ENCODE measurements around the gene PTPRA.
"Not testable (repeated sequence)": the region's sequence is repeated elsewhere in the genome, so short reads cannot be mapped to it uniquely, and the experiment has no call there.

PTPRA gene, protein sequence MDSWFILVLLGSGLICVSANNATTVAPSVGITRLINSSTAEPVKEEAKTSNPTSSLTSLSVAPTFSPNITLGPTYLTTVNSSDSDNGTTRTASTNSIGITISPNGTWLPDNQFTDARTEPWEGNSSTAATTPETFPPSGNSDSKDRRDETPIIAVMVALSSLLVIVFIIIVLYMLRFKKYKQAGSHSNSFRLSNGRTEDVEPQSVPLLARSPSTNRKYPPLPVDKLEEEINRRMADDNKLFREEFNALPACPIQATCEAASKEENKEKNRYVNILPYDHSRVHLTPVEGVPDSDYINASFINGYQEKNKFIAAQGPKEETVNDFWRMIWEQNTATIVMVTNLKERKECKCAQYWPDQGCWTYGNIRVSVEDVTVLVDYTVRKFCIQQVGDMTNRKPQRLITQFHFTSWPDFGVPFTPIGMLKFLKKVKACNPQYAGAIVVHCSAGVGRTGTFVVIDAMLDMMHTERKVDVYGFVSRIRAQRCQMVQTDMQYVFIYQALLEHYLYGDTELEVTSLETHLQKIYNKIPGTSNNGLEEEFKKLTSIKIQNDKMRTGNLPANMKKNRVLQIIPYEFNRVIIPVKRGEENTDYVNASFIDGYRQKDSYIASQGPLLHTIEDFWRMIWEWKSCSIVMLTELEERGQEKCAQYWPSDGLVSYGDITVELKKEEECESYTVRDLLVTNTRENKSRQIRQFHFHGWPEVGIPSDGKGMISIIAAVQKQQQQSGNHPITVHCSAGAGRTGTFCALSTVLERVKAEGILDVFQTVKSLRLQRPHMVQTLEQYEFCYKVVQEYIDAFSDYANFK

DNA sequence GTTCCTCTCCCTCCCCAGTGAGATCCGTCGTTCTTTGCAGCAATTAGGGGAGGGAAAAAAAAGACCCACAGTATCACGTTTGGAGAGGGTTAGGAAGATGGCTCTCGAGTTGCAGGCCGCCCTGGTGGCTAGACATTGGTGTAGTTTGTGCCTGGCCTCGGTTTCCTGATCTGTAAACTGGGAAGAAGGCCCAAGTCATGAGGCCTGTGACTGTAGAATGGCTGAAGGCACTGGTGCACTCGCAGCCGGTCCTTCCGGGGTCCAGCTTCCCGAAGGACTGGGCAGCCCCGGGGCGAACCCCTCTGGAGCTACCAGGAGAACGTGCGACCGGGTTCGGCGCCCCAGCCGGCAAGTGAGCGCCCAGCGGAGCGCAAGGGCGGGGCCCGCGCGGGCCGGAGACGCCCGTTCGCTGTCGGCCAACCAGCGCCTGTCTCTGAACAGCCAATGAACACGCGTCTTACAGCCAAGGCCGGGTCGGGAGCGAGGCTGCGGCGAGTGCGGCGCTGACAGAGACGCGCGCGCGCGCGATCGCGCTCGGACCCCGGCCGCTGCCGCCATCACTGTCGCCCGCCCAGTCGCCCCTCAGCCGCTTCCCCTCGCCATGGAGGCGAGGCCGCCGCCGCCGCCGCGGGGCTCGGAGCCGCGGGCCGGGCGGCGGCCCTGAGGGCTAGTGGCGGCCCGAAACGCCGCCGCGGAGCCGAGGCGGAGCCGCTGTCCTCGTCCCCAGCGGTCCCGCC is at the start of gene PTPRA:
Gene PTPRA, plus strand, starts transcription at position 472 of the 737 bp plus-strand sequence. CDS start 90,797 bp downstream, outside the sequence.
- Histone ChIP-seq H3K4me3 (ENCODE audit: low read length) (peak within 1 kb of the TSS; percentile 96), H3K9me3 (ENCODE audit: control insufficient read depth, low read length) (no peaks in the 10 kb centered on the region), H3K4me1 (ENCODE audit: control insufficient read depth, insufficient read depth, low read length) (peaks cover 53% of the 10 kb centered on the region), H3K9ac (ENCODE audit: low read length) (peak within 1 kb of the TSS; percentile 91), H3K36me3 (ENCODE audit: control insufficient read depth, insufficient read depth, low read length, severe bottlenecking) (no peaks in the 10 kb centered on the region), H3K27me3 (replicated peaks; ENCODE audit: control insufficient read depth, insufficient read depth, low read length) (no peaks in the 10 kb centered on the region)
- DNase-seq (ENCODE audit: low read depth) = peak; percentile 97

DNA sequence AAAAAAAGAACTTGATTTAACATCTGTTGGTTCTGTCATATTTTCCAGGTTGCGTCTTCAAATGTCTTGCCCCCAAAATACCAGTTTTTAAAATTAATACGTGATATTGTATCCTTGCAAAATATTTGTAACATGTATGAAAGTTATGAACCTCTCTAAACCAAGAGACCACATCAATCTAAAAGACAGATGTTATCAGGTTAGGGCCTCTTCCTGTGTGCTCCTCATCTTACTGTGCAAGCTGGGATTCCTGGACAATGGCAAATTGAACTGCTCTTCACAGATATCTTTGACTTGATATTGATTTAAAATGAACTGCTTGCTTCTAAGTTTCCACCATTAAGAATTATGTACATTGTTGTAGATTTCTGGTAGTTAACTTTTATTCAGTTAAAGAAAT is 47.5 kb upstream of the PTPRA start:
- Histone ChIP-seq H3K36me3 (ENCODE audit: control insufficient read depth, insufficient read depth, low read length, severe bottlenecking) (no peaks in the 10 kb centered on the region), H3K4me1 (ENCODE audit: control insufficient read depth, insufficient read depth, low read length) (peaks cover 4% of the 10 kb centered on the region), H3K9ac (ENCODE audit: low read length) (no peak overlapping the region), H3K4me3 (ENCODE audit: low read length) (no peak overlapping the region), H3K9me3 (ENCODE audit: control insufficient read depth, low read length) (no peaks in the 10 kb centered on the region), H3K27me3 (replicated peaks; ENCODE audit: control insufficient read depth, insufficient read depth, low read length) (no peaks in the 10 kb centered on the region)
- DNase-seq (ENCODE audit: low read depth) = no peak

DNA sequence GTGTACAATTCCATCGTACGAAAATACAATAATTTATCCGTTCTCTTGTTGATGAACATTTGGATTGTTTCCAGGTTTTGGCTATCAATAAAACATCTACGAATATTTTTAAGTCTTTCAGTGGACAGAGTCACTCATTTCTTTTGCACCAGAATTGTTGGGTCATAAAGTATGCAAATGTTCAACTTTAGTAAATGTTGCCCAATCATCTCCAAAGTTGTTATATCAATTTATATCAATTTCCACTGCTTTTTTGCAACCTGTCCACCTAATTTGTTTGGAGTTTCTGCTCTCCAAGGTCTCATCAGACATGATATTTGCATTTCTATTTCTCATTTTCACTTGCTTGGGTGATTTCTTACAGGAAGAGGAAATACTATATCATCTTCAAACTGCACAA is 46.6 kb upstream of the PTPRA start:
- H3K4me3 ChIP-seq (ENCODE audit: low read length) = no peak overlapping the region
- H3K9me3 ChIP-seq (ENCODE audit: control insufficient read depth, low read length) = no peaks in the 10 kb centered on the region
- no peak for DNase-seq (ENCODE audit: low read depth)
- H3K27me3 ChIP-seq (replicated peaks; ENCODE audit: control insufficient read depth, insufficient read depth, low read length) = no peaks in the 10 kb centered on the region
- no peaks in the 10 kb centered on the region for H3K36me3 ChIP-seq (ENCODE audit: control insufficient read depth, insufficient read depth, low read length, severe bottlenecking)
- no peak overlapping the region for H3K9ac ChIP-seq (ENCODE audit: low read length)
- H3K4me1 ChIP-seq (ENCODE audit: control insufficient read depth, insufficient read depth, low read length) = peaks cover 4% of the 10 kb centered on the region

DNA sequence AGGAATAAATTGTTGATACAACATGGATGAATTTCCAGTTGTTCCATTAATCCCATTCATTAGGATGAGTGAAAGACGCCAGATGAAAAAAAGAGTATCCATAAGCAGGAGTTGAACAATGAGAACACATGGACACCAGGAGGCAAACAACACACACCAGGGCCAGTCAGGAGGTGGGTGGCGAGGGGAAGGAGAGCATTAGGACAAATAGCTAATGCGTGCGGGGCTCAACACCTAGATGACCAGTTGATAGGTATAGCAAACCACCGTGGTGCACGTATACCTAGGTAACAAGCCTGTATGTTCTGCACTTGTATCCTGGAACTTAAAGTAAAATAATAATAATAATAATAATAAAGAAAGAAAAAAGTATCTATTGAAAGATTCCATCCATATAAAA is 43.9 kb upstream of the PTPRA start:
- no peak overlapping the region for H3K4me3 ChIP-seq (ENCODE audit: low read length)
- peaks cover 11% of the 10 kb centered on the region for H3K4me1 ChIP-seq (ENCODE audit: control insufficient read depth, insufficient read depth, low read length)
- H3K9me3 ChIP-seq (ENCODE audit: control insufficient read depth, low read length) = no peaks in the 10 kb centered on the region
- H3K36me3 ChIP-seq (ENCODE audit: control insufficient read depth, insufficient read depth, low read length, severe bottlenecking) = no peaks in the 10 kb centered on the region
- DNase-seq (ENCODE audit: low read depth) = no peak
- no peak overlapping the region for H3K9ac ChIP-seq (ENCODE audit: low read length)
- H3K27me3 ChIP-seq (replicated peaks; ENCODE audit: control insufficient read depth, insufficient read depth, low read length) = no peaks in the 10 kb centered on the region

DNA sequence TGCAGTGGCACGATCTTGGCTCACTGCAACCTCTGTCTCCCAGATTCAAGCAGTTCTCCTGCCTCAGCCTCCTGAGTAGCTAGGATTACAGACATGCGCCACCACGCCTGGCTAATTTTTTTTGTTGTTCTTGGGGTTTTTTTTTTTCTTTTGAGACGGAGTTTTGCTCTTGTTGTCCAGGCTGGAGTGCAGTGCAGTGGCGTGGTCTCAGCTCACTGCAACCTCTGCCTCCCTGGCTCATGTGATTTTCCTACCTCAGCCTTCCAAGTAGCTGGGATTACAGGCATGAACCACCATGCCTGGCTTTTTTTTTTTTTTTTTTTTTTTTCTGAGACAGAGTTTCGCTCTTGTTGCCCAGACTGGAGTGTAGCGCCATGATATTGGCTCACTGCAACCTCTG is 42.1 kb upstream of the PTPRA start:
- not testable (repeated sequence) for H3K27me3 ChIP-seq (replicated peaks; ENCODE audit: control insufficient read depth, insufficient read depth, low read length); H3K36me3 ChIP-seq (ENCODE audit: control insufficient read depth, insufficient read depth, low read length, severe bottlenecking); H3K9me3 ChIP-seq (ENCODE audit: control insufficient read depth, low read length); DNase-seq (ENCODE audit: low read depth); H3K4me3 ChIP-seq (ENCODE audit: low read length); H3K9ac ChIP-seq (ENCODE audit: low read length)
- H3K4me1 ChIP-seq (ENCODE audit: control insufficient read depth, insufficient read depth, low read length) = peaks cover 11% of the 10 kb centered on the region

DNA sequence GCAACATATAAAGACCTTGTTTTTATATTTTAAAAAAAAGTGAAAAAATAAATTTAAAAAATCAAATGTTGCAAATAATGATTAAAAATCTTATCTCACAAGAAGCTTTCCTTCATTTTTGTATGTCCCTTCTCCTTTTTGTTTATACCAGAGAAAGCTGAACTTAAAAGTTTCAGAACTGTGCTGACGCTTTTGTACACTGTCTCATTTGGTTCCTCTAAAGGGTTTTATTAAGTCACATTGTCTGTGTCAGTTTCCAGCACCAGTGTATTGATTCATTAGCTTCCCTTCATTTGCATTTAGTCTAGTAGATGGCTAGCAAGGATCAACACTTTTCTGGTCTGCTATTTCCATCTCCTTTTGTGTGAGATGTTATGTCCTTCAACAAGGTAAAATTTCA is 39.5 kb upstream of the PTPRA start:
- peaks cover 11% of the 10 kb centered on the region for H3K4me1 ChIP-seq (ENCODE audit: control insufficient read depth, insufficient read depth, low read length)
- H3K9ac ChIP-seq (ENCODE audit: low read length) = no peak overlapping the region
- no peak overlapping the region for H3K4me3 ChIP-seq (ENCODE audit: low read length)
- H3K36me3 ChIP-seq (ENCODE audit: control insufficient read depth, insufficient read depth, low read length, severe bottlenecking) = peaks cover 24% of the 10 kb centered on the region
- H3K27me3 ChIP-seq (replicated peaks; ENCODE audit: control insufficient read depth, insufficient read depth, low read length) = no peaks in the 10 kb centered on the region
- no peak for DNase-seq (ENCODE audit: low read depth)
- H3K9me3 ChIP-seq (ENCODE audit: control insufficient read depth, low read length) = no peaks in the 10 kb centered on the region

DNA sequence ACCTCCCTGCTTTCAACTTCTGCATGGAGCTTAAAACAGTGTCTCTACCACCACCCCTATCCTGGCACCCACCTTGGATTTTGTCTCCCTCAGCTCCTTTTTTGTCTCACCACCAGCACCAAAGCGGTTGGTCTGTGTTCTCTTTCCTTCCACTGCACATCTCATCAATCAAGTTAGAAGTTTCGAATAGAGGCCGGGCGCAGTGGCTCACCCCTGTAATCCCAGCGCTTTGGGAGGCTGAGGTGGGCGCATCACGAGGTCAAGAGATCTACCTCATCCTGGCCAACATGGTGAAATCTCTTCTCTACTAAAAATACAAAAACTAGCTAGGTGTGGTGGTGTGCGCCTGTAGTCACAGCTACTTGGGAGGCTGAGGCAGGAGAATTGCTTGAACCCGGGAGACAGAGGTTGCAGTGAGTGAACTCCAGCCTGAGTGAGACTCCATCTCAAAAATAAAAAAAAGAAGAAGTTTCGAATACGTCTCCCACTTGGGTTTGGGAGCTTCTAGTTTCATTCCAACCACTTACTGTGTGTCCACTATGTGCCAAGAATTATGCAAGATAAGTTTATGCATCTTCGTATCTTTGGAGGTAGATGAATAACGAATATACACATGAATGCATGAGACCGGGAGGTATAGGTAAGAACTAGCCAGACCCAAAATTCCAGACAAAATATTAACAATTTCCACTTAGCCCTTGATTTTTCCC is 38.7 kb upstream of the PTPRA start:
- Histone ChIP-seq H3K9ac (ENCODE audit: low read length) (no peak overlapping the region), H3K4me1 (ENCODE audit: control insufficient read depth, insufficient read depth, low read length) (peaks cover 13% of the 10 kb centered on the region), H3K27me3 (replicated peaks; ENCODE audit: control insufficient read depth, insufficient read depth, low read length) (no peaks in the 10 kb centered on the region), H3K9me3 (ENCODE audit: control insufficient read depth, low read length) (no peaks in the 10 kb centered on the region), H3K36me3 (ENCODE audit: control insufficient read depth, insufficient read depth, low read length, severe bottlenecking) (peaks cover 24% of the 10 kb centered on the region), H3K4me3 (ENCODE audit: low read length) (no peak overlapping the region)
- DNase-seq (ENCODE audit: low read depth) = no peak

DNA sequence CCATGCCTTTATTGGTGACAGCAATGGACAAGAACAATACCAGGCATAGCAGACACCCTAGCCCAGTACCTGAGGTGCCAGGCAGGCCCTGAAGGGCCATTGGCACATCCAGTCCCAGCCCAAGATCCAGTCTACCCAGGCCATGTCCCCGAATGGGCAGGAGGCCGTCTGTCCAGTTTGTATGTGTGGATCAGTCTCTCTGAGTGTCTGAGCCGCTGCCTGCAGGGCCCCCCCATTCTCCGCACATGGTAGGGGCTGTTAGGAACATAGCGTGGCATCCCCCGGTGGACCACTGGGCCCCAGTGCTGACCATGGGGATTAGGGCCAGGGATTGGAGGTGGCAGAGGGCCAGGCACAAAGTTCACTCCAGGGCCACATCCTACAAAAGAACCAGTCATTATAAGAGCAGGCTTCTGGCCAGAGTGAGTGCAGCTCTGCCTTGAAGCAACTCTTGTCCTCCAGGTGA is 37.9 kb upstream of the PTPRA start:
- H3K9me3 ChIP-seq (ENCODE audit: control insufficient read depth, low read length) = no peaks in the 10 kb centered on the region

DNA sequence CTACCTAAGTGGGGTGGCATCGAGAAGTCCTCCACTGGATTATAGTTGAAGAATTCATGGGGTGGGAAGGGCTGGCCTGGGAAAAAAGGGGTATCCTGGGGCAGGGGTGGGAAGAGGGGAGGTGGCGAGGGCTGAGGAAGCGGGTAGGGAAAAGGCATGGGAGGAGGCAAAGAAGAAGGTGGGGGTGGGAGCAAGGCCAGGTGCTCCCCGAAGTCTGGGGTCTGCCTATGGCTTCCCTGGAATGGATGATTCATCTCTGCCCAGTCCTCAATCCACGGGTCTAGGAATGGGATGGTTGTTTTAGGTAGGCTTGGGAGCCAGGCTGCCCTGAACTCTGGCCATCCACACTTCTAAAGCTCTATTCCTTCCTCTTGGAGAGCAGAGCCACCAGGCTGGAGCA is 37.2 kb upstream of the PTPRA start:
- Histone ChIP-seq H3K4me1 (ENCODE audit: control insufficient read depth, insufficient read depth, low read length) (peaks cover 21% of the 10 kb centered on the region), H3K9ac (ENCODE audit: low read length) (no peak overlapping the region), H3K27me3 (replicated peaks; ENCODE audit: control insufficient read depth, insufficient read depth, low read length) (no peaks in the 10 kb centered on the region), H3K36me3 (ENCODE audit: control insufficient read depth, insufficient read depth, low read length, severe bottlenecking) (peaks cover 24% of the 10 kb centered on the region), H3K9me3 (ENCODE audit: control insufficient read depth, low read length) (no peaks in the 10 kb centered on the region), H3K4me3 (ENCODE audit: low read length) (no peak overlapping the region)
- no peak for DNase-seq (ENCODE audit: low read depth)

More for the DNA sequence above, 37.9 kb upstream of the PTPRA start:
- no peak for DNase-seq (ENCODE audit: low read depth)
- Histone ChIP-seq H3K27me3 (replicated peaks; ENCODE audit: control insufficient read depth, insufficient read depth, low read length) (no peaks in the 10 kb centered on the region), H3K4me3 (ENCODE audit: low read length) (no peak overlapping the region), H3K4me1 (ENCODE audit: control insufficient read depth, insufficient read depth, low read length) (peaks cover 21% of the 10 kb centered on the region), H3K36me3 (ENCODE audit: control insufficient read depth, insufficient read depth, low read length, severe bottlenecking) (peaks cover 24% of the 10 kb centered on the region), H3K9ac (ENCODE audit: low read length) (no peak overlapping the region)

DNA sequence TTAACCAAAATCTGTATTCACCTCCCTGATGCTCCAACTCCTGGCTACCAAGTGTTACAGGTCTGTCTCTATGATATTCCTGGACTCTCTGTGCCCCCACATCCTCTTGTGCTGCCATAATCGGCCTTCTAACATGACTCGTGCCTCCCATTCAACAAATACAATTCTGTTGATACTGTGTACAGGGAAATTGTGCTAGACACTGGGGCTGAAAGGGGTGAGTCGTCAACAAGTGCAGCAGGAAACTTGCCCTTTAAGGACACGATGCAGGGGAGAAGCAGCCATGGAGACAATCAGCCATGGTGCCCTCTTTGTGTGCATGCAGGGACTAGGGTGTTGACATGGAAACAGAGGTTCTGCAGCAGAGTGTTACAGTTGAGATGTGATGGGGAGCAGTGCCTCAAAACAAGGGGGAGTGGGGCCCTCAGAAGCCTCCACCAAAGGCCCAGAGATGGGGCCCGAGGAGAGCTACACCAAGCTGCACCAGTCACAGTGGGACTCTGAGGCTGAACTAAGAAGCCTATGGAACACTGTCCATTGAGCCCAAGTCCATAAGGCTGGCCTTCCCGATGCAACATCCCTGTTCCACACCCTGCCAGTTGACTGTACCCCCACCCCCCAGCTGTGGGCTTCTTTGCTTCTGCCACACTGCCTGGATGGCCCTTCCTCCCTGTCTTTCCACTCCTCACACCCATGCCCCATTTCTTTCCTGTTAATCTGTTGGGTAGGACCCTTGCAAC is 35.9 kb upstream of the PTPRA start:
- peaks cover 19% of the 10 kb centered on the region for H3K4me1 ChIP-seq (ENCODE audit: control insufficient read depth, insufficient read depth, low read length)
- H3K9ac ChIP-seq (ENCODE audit: low read length) = no peak overlapping the region
- H3K36me3 ChIP-seq (ENCODE audit: control insufficient read depth, insufficient read depth, low read length, severe bottlenecking) = peaks cover 24% of the 10 kb centered on the region
- H3K27me3 ChIP-seq (replicated peaks; ENCODE audit: control insufficient read depth, insufficient read depth, low read length) = no peaks in the 10 kb centered on the region
- DNase-seq (ENCODE audit: low read depth) = no peak
- H3K4me3 ChIP-seq (ENCODE audit: low read length) = no peak overlapping the region
- no peaks in the 10 kb centered on the region for H3K9me3 ChIP-seq (ENCODE audit: control insufficient read depth, low read length)
